Measurements from ENCODE around the gene COX7A2L. TPM values are rescaled to one million over a fixed set of nuclear protein-coding genes. Genes with fewer than 3 reads are reported as not detected.

The COX7A2L gene
- total and polyA plus RNA-seq, 10 of the 15 experiments (the other 5 are each of a cell fraction or from before 2014, with no cell fraction given) = 134 to 532 (median 222) TPM

DNA sequence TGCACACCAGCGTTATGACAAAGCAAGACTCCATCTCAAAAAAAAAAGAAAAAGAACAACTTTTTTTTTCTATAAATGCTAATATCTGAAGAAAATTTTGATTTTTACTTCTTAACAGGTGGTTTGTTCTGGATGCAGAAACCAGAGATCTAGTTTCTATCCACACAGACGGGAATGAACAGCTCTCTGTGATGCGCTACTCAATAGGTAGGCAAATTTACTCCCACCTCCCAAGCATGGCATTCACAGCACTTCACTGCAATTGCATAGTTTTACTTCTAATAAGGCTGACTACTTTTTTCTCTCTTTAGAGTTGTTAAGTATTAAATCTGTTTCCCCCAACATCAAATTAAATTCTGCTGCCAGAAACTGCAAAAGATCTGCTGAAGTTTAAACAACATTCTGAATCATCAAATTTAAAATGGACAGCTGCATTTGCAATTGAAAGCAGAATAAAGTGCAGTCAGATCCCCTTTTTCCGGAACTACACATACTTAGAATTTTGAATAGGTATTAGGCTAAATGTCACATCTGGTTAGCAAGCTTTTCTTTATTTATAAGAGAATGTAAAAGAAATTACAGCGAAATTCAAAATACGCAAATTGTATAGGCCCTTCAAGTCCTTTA is 45.1 kb downstream of the COX7A2L start (continued):
- no peak for TF ChIP-seq MEF2B (IDR thresholded peaks at IDR 0.05; ENCODE audit: partially characterized antibody, poor library complexity, severe bottlenecking)
- TF ChIP-seq, protein P1, sequence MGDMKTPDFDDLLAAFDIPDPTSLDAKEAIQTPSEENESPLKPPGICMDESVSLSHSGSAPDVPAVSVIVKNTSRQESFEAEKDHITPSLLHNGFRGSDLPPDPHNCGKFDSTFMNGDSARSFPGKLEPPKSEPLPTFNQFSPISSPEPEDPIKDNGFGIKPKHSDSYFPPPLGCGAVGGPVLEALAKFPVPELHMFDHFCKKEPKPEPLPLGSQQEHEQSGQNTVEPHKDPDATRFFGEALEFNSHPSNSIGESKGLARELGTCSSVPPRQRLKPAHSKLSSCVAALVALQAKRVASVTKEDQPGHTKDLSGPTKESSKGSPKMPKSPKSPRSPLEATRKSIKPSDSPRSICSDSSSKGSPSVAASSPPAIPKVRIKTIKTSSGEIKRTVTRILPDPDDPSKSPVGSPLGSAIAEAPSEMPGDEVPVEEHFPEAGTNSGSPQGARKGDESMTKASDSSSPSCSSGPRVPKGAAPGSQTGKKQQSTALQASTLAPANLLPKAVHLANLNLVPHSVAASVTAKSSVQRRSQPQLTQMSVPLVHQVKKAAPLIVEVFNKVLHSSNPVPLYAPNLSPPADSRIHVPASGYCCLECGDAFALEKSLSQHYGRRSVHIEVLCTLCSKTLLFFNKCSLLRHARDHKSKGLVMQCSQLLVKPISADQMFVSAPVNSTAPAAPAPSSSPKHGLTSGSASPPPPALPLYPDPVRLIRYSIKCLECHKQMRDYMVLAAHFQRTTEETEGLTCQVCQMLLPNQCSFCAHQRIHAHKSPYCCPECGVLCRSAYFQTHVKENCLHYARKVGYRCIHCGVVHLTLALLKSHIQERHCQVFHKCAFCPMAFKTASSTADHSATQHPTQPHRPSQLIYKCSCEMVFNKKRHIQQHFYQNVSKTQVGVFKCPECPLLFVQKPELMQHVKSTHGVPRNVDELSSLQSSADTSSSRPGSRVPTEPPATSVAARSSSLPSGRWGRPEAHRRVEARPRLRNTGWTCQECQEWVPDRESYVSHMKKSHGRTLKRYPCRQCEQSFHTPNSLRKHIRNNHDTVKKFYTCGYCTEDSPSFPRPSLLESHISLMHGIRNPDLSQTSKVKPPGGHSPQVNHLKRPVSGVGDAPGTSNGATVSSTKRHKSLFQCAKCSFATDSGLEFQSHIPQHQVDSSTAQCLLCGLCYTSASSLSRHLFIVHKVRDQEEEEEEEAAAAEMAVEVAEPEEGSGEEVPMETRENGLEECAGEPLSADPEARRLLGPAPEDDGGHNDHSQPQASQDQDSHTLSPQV (IDR thresholded peaks at IDR 0.05) = no peak
- TF ChIP-seq NFYB (IDR thresholded peaks at IDR 0.05; ENCODE audit: insufficient read depth, low read depth, low read length) = no peak
- TF ChIP-seq, protein P2, sequence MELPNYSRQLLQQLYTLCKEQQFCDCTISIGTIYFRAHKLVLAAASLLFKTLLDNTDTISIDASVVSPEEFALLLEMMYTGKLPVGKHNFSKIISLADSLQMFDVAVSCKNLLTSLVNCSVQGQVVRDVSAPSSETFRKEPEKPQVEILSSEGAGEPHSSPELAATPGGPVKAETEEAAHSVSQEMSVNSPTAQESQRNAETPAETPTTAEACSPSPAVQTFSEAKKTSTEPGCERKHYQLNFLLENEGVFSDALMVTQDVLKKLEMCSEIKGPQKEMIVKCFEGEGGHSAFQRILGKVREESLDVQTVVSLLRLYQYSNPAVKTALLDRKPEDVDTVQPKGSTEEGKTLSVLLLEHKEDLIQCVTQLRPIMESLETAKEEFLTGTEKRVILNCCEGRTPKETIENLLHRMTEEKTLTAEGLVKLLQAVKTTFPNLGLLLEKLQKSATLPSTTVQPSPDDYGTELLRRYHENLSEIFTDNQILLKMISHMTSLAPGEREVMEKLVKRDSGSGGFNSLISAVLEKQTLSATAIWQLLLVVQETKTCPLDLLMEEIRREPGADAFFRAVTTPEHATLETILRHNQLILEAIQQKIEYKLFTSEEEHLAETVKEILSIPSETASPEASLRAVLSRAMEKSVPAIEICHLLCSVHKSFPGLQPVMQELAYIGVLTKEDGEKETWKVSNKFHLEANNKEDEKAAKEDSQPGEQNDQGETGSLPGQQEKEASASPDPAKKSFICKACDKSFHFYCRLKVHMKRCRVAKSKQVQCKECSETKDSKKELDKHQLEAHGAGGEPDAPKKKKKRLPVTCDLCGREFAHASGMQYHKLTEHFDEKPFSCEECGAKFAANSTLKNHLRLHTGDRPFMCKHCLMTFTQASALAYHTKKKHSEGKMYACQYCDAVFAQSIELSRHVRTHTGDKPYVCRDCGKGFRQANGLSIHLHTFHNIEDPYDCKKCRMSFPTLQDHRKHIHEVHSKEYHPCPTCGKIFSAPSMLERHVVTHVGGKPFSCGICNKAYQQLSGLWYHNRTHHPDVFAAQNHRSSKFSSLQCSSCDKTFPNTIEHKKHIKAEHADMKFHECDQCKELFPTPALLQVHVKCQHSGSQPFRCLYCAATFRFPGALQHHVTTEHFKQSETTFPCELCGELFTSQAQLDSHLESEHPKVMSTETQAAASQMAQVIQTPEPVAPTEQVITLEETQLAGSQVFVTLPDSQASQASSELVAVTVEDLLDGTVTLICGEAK (IDR thresholded peaks at IDR 0.05; ENCODE audit: borderline replicate concordance) = no peak

Measured in GM12878 (cell line).